Osteocyte (in vitro differentiated cells): ENCODE results near the gene AVPR2. TPM values are rescaled to one million over a fixed set of nuclear protein-coding genes. Genes with fewer than 3 reads are reported as not detected.

Experiments
- DNase-seq: peaks from one replicate; pipeline ENCODE4 v3.0.0; 2021; ENCODE audit warnings: mixed read lengths; ENCODE audit not compliant: unreplicated experiment; ENCODE audit errors: extremely low spot score
- H3K27ac Mint-ChIP-seq: one replicate; pipeline ENCODE4 v1.8.0; 2021; ENCODE audit warnings: mild to moderate bottlenecking, mixed read lengths; ENCODE audit not compliant: unreplicated experiment
- H3K27me3 Mint-ChIP-seq: one replicate; pipeline ENCODE4 v1.8.0; 2021; ENCODE audit warnings: mixed read lengths; ENCODE audit not compliant: unreplicated experiment
- H3K36me3 Mint-ChIP-seq: one replicate; pipeline ENCODE4 v1.8.0; 2021; ENCODE audit warnings: mixed read lengths; ENCODE audit not compliant: unreplicated experiment
- H3K4me1 Mint-ChIP-seq: one replicate; pipeline ENCODE4 v1.8.0; 2021; ENCODE audit warnings: mixed read lengths; ENCODE audit not compliant: unreplicated experiment
- H3K4me3 Mint-ChIP-seq: one replicate; pipeline ENCODE4 v1.8.0; 2021; ENCODE audit warnings: mild to moderate bottlenecking, moderate library complexity, mixed read lengths; ENCODE audit not compliant: unreplicated experiment
- H3K9me3 Mint-ChIP-seq: one replicate; pipeline ENCODE4 v1.8.0; 2021; ENCODE audit warnings: mixed read lengths; ENCODE audit not compliant: unreplicated experiment
- CTCF ChIP-seq: fragments of 200-600 bp; sonication (generic); IDR thresholded peaks from 2 replicates; pipeline ENCODE4 v1.5.0; 2021; ENCODE audit warnings: antibody characterized with exemption, mild to moderate bottlenecking, moderate library complexity
- total RNA-seq: library from RNA; stranded (reverse); gene quantifications from 2 replicates; pipeline ENCODE4 v1.2.1, GENCODE V29; 2021

AVPR2 gene
- total RNA-seq, 1 donor from 2014 or later: not detected

- no peak for DNase-seq
- H3K9me3 Mint-ChIP-seq: peaks cover 6% of the 10 kb centered on the region
- no peak overlapping the region for H3K27ac Mint-ChIP-seq
- no peaks in the 10 kb centered on the region for H3K27me3 Mint-ChIP-seq
- no peak for TF ChIP-seq CTCF
- no peak overlapping the region for H3K4me3 Mint-ChIP-seq
- no peaks in the 10 kb centered on the region for H3K4me1 Mint-ChIP-seq
- H3K36me3 Mint-ChIP-seq: no peaks in the 10 kb centered on the region
Observed at GRCh38 chrX:153871946-153872878, 32.3 kb upstream of the AVPR2 start.

- no peak for TF ChIP-seq CTCF
- Mint-ChIP-seq H3K4me3 (no peak overlapping the region), H3K27me3 (no peaks in the 10 kb centered on the region), H3K4me1 (peaks cover 3% of the 10 kb centered on the region), H3K36me3 (no peaks in the 10 kb centered on the region), H3K27ac (no peak overlapping the region), H3K9me3 (peaks cover 6% of the 10 kb centered on the region)
- no peak for DNase-seq
Observed at GRCh38 chrX:153873282-153874084, 31.0 kb upstream of the AVPR2 start.

DNA sequence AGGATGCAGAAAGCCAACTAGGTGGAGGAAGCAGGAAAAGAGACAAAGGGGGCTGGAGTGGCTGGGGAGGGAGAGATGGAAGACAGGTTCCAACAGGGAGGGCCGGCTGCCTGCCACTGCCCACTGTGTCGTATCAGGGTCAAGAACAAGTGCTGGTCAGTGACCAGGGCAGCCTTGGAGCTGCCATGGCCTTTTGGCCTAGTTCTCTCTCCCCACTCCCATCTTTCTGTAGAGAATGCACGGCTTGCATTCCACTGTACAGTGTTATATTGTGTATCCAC is 30.4 kb upstream of the AVPR2 start:
- no peak for DNase-seq
- H3K9me3 Mint-ChIP-seq: peaks cover 6% of the 10 kb centered on the region

GRCh38 chrX:153874366-153875125 is 29.9 kb upstream of the AVPR2 start:
- Mint-ChIP-seq H3K27me3 (no peaks in the 10 kb centered on the region), H3K4me1 (peaks cover 10% of the 10 kb centered on the region), H3K27ac (no peak overlapping the region), H3K9me3 (peaks cover 6% of the 10 kb centered on the region), H3K4me3 (no peak overlapping the region), H3K36me3 (no peaks in the 10 kb centered on the region)
- no peak for TF ChIP-seq CTCF
- no peak for DNase-seq

More for the DNA sequence above, 30.4 kb upstream of the AVPR2 start:
- TF ChIP-seq CTCF: no peak
- no peaks in the 10 kb centered on the region for H3K27me3 Mint-ChIP-seq
- H3K27ac Mint-ChIP-seq: no peak overlapping the region
- H3K4me1 Mint-ChIP-seq: peaks cover 6% of the 10 kb centered on the region
- H3K4me3 Mint-ChIP-seq: no peak overlapping the region
- H3K36me3 Mint-ChIP-seq: no peaks in the 10 kb centered on the region
